Osteocyte (in vitro differentiated cells): ENCODE measurements around the gene CLIC3. TPM values are rescaled to one million over a fixed set of nuclear protein-coding genes. Genes with fewer than 3 reads are reported as not detected.

Experiments
- DNase-seq: peaks from one replicate; pipeline ENCODE4 v3.0.0; 2021; ENCODE audit warnings: mixed read lengths; ENCODE audit not compliant: unreplicated experiment; ENCODE audit errors: extremely low spot score
- H3K27ac Mint-ChIP-seq: one replicate; pipeline ENCODE4 v1.8.0; 2021; ENCODE audit warnings: mild to moderate bottlenecking, mixed read lengths; ENCODE audit not compliant: unreplicated experiment
- H3K27me3 Mint-ChIP-seq: one replicate; pipeline ENCODE4 v1.8.0; 2021; ENCODE audit warnings: mixed read lengths; ENCODE audit not compliant: unreplicated experiment
- H3K36me3 Mint-ChIP-seq: one replicate; pipeline ENCODE4 v1.8.0; 2021; ENCODE audit warnings: mixed read lengths; ENCODE audit not compliant: unreplicated experiment
- H3K4me1 Mint-ChIP-seq: one replicate; pipeline ENCODE4 v1.8.0; 2021; ENCODE audit warnings: mixed read lengths; ENCODE audit not compliant: unreplicated experiment
- H3K4me3 Mint-ChIP-seq: one replicate; pipeline ENCODE4 v1.8.0; 2021; ENCODE audit warnings: mild to moderate bottlenecking, moderate library complexity, mixed read lengths; ENCODE audit not compliant: unreplicated experiment
- H3K9me3 Mint-ChIP-seq: one replicate; pipeline ENCODE4 v1.8.0; 2021; ENCODE audit warnings: mixed read lengths; ENCODE audit not compliant: unreplicated experiment
- total RNA-seq: library from RNA; stranded (reverse); gene quantifications from 2 replicates; pipeline ENCODE4 v1.2.1, GENCODE V29; 2021
- TF ChIP-seq, protein P1 (sequence below): fragments of 200-600 bp; sonication (generic); IDR thresholded peaks from 2 replicates; pipeline ENCODE4 v1.5.0; 2021; ENCODE audit warnings: antibody characterized with exemption, mild to moderate bottlenecking, moderate library complexity

CLIC3 gene
- total RNA-seq, 1 donor from 2014 or later = not detected

DNA sequence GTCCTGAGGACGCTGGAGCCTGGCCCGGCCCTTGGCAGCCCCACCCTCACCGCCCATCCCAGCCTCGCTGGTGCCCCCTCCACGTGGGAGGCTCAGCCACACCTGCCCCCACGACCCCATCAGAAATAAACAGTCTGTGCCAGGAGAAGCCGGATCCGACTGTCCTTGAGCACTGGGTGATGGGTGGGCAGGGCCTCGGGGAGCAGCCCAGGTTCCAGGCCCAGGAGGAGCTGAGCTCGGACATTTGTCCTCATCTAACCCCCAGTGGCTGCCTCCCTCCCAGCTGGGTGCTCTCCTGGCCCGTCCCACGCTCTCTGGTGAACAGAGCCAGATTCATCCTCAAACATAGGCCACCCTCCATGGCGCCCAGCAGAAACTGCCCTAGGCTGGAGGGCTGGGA lies 23.6 kb downstream of the CLIC3 start:
- Mint-ChIP-seq H3K27ac (no peak overlapping the region), H3K9me3 (no peaks in the 10 kb centered on the region), H3K36me3 (no peaks in the 10 kb centered on the region), H3K27me3 (no peaks in the 10 kb centered on the region), H3K4me1 (peaks cover 4% of the 10 kb centered on the region), H3K4me3 (no peak overlapping the region)
- no peak for DNase-seq
- TF ChIP-seq, protein P1, sequence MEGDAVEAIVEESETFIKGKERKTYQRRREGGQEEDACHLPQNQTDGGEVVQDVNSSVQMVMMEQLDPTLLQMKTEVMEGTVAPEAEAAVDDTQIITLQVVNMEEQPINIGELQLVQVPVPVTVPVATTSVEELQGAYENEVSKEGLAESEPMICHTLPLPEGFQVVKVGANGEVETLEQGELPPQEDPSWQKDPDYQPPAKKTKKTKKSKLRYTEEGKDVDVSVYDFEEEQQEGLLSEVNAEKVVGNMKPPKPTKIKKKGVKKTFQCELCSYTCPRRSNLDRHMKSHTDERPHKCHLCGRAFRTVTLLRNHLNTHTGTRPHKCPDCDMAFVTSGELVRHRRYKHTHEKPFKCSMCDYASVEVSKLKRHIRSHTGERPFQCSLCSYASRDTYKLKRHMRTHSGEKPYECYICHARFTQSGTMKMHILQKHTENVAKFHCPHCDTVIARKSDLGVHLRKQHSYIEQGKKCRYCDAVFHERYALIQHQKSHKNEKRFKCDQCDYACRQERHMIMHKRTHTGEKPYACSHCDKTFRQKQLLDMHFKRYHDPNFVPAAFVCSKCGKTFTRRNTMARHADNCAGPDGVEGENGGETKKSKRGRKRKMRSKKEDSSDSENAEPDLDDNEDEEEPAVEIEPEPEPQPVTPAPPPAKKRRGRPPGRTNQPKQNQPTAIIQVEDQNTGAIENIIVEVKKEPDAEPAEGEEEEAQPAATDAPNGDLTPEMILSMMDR = no peak

DNA sequence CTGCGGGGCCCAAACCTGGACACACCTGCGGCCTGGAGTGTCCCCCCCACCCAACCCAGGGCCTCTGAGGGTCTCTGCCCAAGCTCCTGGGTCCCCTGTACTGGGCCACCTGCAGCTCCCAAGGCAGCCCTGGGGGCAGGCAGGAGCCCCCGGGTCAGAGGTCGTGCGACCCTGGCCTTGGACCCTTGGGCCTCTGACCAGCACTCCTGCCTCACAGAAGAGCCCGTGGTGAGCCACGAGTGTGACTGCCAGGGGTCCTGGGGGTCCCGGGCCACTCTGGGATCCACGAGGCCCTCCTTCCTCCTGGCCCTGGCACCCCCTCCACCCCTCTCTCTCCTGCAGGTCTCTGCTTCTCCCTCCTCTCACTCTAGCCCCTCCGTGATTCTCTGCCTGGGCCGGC lies 24.0 kb downstream of the CLIC3 start:
- Mint-ChIP-seq H3K4me3 (no peak overlapping the region), H3K9me3 (no peaks in the 10 kb centered on the region), H3K36me3 (no peaks in the 10 kb centered on the region), H3K27me3 (no peaks in the 10 kb centered on the region), H3K4me1 (peaks cover 4% of the 10 kb centered on the region), H3K27ac (no peak overlapping the region)
- no peak for DNase-seq
- TF ChIP-seq, protein P1 = no peak

DNA sequence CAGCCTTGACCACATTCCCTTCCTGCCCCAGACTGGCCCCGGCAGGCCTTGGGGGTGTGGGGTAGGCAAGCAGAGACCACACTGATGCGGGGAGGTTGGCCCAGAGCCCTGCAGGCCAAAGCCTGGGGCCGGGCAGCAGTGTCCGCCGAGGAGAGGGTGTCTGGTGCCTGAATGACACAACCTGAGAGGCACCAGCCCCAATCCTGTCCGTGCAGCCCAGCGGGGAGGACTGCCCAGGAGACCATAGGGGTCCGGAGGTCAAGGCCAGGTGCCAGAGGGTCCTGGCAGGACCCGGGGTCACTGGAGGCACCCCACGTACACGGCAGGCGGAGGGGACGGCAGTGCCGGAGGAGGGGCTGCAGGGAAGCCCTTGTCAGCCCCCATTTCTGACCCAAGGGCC lies 24.6 kb downstream of the CLIC3 start:
- no peaks in the 10 kb centered on the region for H3K9me3 Mint-ChIP-seq
- H3K4me3 Mint-ChIP-seq = no peak overlapping the region
- DNase-seq = no peak
- TF ChIP-seq, protein P1 = no peak
- H3K36me3 Mint-ChIP-seq = no peaks in the 10 kb centered on the region
- H3K4me1 Mint-ChIP-seq = peaks cover 4% of the 10 kb centered on the region
- H3K27me3 Mint-ChIP-seq = no peaks in the 10 kb centered on the region
- no peak overlapping the region for H3K27ac Mint-ChIP-seq

DNA sequence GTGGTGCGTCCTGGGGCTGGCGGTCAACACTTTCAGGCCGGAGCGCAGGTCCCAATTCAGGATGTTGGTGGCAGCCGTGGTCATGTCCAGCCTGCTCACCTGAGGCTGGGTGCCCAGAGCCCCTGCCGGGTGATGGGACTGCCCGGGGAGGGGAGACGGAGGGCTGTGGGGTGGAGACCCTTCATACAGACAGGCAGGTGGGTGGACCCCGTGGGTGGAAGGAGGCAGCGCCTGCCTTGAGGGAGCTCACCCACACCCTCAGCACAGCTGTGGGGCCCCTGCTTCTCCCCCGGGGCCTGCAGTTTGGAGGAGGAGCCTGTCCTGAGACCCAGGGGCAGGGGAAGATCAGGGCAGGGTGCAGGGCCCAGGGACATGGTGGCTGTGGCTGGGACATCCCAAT lies 26.0 kb downstream of the CLIC3 start:
- TF ChIP-seq, protein P1 = no peak
- Mint-ChIP-seq H3K27me3 (peaks cover 3% of the 10 kb centered on the region), H3K4me3 (no peak overlapping the region)

DNA sequence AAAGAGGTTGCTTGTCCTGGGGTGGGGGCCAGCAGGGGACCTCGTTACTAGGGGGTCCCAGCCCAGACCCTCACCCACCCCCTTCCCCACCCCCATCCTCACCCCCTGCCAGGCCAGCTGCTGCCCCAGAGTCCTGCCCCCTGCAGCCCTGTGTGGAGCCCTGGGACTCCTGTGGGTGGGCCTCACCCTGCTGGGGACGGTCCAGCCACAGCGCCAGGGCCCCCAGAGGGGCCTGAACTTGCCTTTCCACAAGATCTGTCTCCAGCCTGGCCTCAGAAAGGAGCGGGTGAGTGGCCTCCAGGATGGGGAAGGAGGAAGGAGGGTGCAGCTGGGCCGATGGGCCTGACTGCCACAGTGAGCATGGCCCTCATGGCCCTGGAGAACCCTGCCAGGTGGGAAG lies 26.6 kb downstream of the CLIC3 start:
- no peaks in the 10 kb centered on the region for H3K4me1 Mint-ChIP-seq
- H3K9me3 Mint-ChIP-seq = no peaks in the 10 kb centered on the region
- H3K27ac Mint-ChIP-seq = no peak overlapping the region
- H3K4me3 Mint-ChIP-seq = no peak overlapping the region
- H3K36me3 Mint-ChIP-seq = no peaks in the 10 kb centered on the region
- no peak for DNase-seq
- H3K27me3 Mint-ChIP-seq = peaks cover 3% of the 10 kb centered on the region
- TF ChIP-seq, protein P1 = no peak

More for the DNA sequence above, 26.0 kb downstream of the CLIC3 start:
- no peaks in the 10 kb centered on the region for H3K9me3 Mint-ChIP-seq
- no peak overlapping the region for H3K27ac Mint-ChIP-seq
- DNase-seq = no peak
- H3K4me1 Mint-ChIP-seq = peaks cover 3% of the 10 kb centered on the region
- no peaks in the 10 kb centered on the region for H3K36me3 Mint-ChIP-seq
